ENCODE measurements around the gene TAF4B. TPM values are rescaled to one million over a fixed set of nuclear protein-coding genes. Genes with fewer than 3 reads are reported as not detected.

Gene TAF4B
- total and polyA plus RNA-seq, 10 of the 15 experiments (the other 5 are each of a cell fraction or from before 2014, with no cell fraction given) = 2.3 to 15.0 (median 12.2) TPM

GRCh38 chr18:26320686-26321085 lies 94.4 kb downstream of the TAF4B start (continued):
- TF ChIP-seq MTA3 (IDR thresholded peaks at IDR 0.05; ENCODE audit: borderline replicate concordance, low read length) = no peak
- TF ChIP-seq CHD2 (IDR thresholded peaks at IDR 0.05; ENCODE audit: borderline replicate concordance, low read depth, low read length) = no peak

GRCh38 chr18:26322890-26323653 lies 96.8 kb downstream of the TAF4B start:
- no peaks in the 10 kb centered on the region; a peak in 1 of 4 replicates for H3K36me3 ChIP-seq (ENCODE audit: control insufficient read depth in 2 of 2, insufficient read depth in 2 of 2, low read length in 1 of 2)
- no peaks in the 10 kb centered on the region for H3K4me1 ChIP-seq (ENCODE audit: control insufficient read depth, insufficient read depth, low read length)
- DNase-seq (ENCODE audit: low read depth, low spot score) (no peak), FAIRE-seq (no peak), ATAC-seq (no peak)
- CTCF ChIA-PET = interaction anchor here (0.9 to 4.3 kb wide), 3 partner anchors 13 to 61 kb away, joined by 4 to 20 read pairs (median 6); no protein-coding TSS in a partner anchor
- SMC1A ChIA-PET (ENCODE audit: uncharacterized antibody, unreplicated experiment) = interaction anchor here (0.9 to 4.3 kb wide), 5 partner anchors 8 to 114 kb away, joined by 3 to 31 read pairs (median 6); no protein-coding TSS in a partner anchor
- H3K9me3 ChIP-seq (replicated peaks; ENCODE audit: control insufficient read depth, insufficient read depth, low read length) = no peaks in the 10 kb centered on the region
- in situ Hi-C loops (cut with MboI) (loop anchor here (25.0 kb wide), 1 partner anchor 664 kb away; no protein-coding TSS in a partner anchor), intact Hi-C loops (cut with micrococcal nuclease; ENCODE audit: unreplicated experiment) (no loop called here)
- no peak for TF ChIP-seq TCF3 (IDR thresholded peaks at IDR 0.05; ENCODE audit: borderline replicate concordance, insufficient read depth, low read depth, low read length)
- no peak for TF ChIP-seq USF1 (IDR thresholded peaks at IDR 0.05; ENCODE audit: borderline replicate concordance, extremely low read length, insufficient read depth, low read depth, low read length)
- TF ChIP-seq CBX5 (IDR thresholded peaks at IDR 0.05; ENCODE audit: low read depth) = no peak
- TF ChIP-seq POLR2AphosphoS2 (IDR thresholded peaks at IDR 0.05; ENCODE audit: low read depth, low read length) = no peak
- TF ChIP-seq FOXM1 (IDR thresholded peaks at IDR 0.05; ENCODE audit: low read depth, low read length) = no peak
- no peak for TF ChIP-seq RAD21 (IDR thresholded peaks at IDR 0.05; ENCODE audit: insufficient read depth, low read depth, low read length)
- no peak for TF ChIP-seq BCL11A (IDR thresholded peaks at IDR 0.05; ENCODE audit: low read depth, low read length)
- no peak for TF ChIP-seq RCOR1 (conservative IDR thresholded peaks at IDR 0.05; ENCODE audit: low read depth, low read length)
- no peak for TF ChIP-seq CHD1 (IDR thresholded peaks at IDR 0.05; ENCODE audit: low read depth, low read length)
- no peak for TF ChIP-seq SREBF1 (IDR thresholded peaks at IDR 0.05; ENCODE audit: low read length)
- TF ChIP-seq MEF2A (IDR thresholded peaks at IDR 0.05; ENCODE audit: insufficient read depth, low read depth, low read length) = no peak
- no peak for TF ChIP-seq ASH2L (IDR thresholded peaks at IDR 0.05; ENCODE audit: borderline replicate concordance, low read depth)
- TF ChIP-seq SUZ12 (IDR thresholded peaks at IDR 0.05; ENCODE audit: unreplicated experiment) = no peak
- TF ChIP-seq GATAD2B (conservative IDR thresholded peaks at IDR 0.05; ENCODE audit: low read depth) = no peak
- TF ChIP-seq EED (IDR thresholded peaks at IDR 0.05; ENCODE audit: low read depth) = no peak
- no peak for TF ChIP-seq ZNF622 (IDR thresholded peaks at IDR 0.05)
- TF ChIP-seq CREM (IDR thresholded peaks at IDR 0.05; ENCODE audit: low read depth) = no peak
- TF ChIP-seq YBX1 (IDR thresholded peaks at IDR 0.05) = no peak
- no peak for TF ChIP-seq ZNF217 (IDR thresholded peaks at IDR 0.05)
- no peak overlapping the region for H3K27ac ChIP-seq (ENCODE audit: control insufficient read depth, insufficient read depth)
- WGBS (ENCODE audit: insufficient coverage, insufficient replicate concordance, low lambda C conversion rate, missing lambda C conversion rate) = 96% methylated on average over 3 of the region's 3 CpGs
- no peak overlapping the region for H2AFZ ChIP-seq (ENCODE audit: control insufficient read depth, low read depth, low read length)
- POLR2A ChIA-PET = interaction anchor here (0.7 kb wide), 2 partner anchors 300 to 327 kb away, joined by 3 to 5 read pairs; no protein-coding TSS in a partner anchor
- BruUV-seq (replicated peaks) = no TSS peak
- RAD21 ChIA-PET (ENCODE audit: unreplicated experiment) = no interaction called here
- no peak overlapping the region for H3K4me3 ChIP-seq
- H3K9ac ChIP-seq (ENCODE audit: control insufficient read depth, insufficient read depth, low read length) = no peak overlapping the region
- no peaks in the 10 kb centered on the region for H3K27me3 ChIP-seq (replicated peaks in 1 of 2; ENCODE audit: control insufficient read depth in 2 of 2, insufficient read depth in 2 of 2, low read length in 1 of 2)
- H3K79me2 ChIP-seq (ENCODE audit: control insufficient read depth, insufficient read depth, low read length) = no peaks in the 10 kb centered on the region
- H4K20me1 ChIP-seq (ENCODE audit: control insufficient read depth, insufficient read depth) = no peaks in the 10 kb centered on the region
- H3K4me2 ChIP-seq (ENCODE audit: control insufficient read depth, insufficient read depth) = no peak overlapping the region

Data from GM12878 (cell line).